H7 (cell line): ENCODE data around the gene ANKRD22. TPM values are rescaled to one million over a fixed set of nuclear protein-coding genes. Genes with fewer than 3 reads are reported as not detected.
"Not testable (repeated sequence)": the region's sequence is repeated elsewhere in the genome, so short reads cannot be mapped to it uniquely, and the experiment has no call there.

Experiments
- DNase-seq: peaks from one replicate; pipeline ENCODE4 v3.0.0; 2012
- H3K27me3 ChIP-seq: 2 replicates; pipeline ENCODE4 v1.6.0; 2011; ENCODE audit warnings: mild to moderate bottlenecking, low read length; ENCODE audit not compliant: control insufficient read depth, insufficient read depth
- H3K36me3 ChIP-seq: replicated peaks from 2 replicates; pipeline ENCODE4 v1.5.1; 2011; ENCODE audit warnings: low read length; ENCODE audit not compliant: control insufficient read depth, insufficient read depth
- H3K4me3 ChIP-seq: 2 replicates; pipeline ENCODE4 v1.5.1; 2011; ENCODE audit warnings: low read depth, mild to moderate bottlenecking, control low read depth, low read length, moderate library complexity; ENCODE audit not compliant: insufficient read depth
- total RNA-seq: library from RNA; depleted of rRNA; stranded (reverse); fragments of >200 nt; shearing (Covaris generic); gene quantifications from 2 replicates; pipeline ENCODE4 v1.2.3, GENCODE V29; 2014

The ANKRD22 gene
- total RNA-seq, 1 experiment from 2014 or later, result not detected

DNA sequence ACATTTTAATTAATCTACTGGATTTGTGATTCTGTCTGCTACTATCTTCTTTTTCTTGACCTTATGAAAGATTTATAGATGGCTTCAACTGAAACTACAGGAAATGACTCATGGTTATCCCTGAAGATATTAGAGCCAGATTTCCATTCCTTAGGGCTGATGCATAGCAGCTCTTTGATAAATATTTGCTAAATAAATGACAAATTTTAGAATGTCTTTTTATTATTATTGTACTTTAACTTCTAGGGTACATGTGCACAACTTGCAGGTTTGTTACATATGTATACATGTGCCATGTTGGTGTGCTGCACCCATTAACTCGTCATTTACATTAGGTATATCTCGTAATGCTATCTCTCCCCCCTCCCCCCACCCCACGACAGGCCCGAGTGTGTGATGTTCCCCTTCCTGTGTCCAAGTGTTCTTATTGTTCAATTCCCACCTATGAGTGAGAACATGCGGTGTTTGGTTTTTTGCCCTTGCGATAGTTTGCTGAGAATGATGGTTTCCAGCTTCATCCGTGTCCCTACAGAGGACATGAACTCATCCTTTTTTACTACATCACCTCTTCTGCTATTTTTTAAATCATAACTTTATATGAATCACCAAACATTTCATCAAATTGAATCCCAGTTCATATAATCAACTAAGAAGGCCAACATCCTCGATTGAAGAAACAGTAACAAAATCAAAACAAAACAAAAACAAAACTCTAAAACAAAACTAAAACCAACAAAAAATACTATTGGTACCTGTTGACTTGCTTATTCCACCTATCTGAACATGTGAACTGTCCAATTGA, 31.2 kb upstream of the ANKRD22 start:
- not testable (repeated sequence) for H3K4me3 ChIP-seq, DNase-seq, H3K36me3 ChIP-seq
- peaks cover 18% of the 10 kb centered on the region for H3K27me3 ChIP-seq

DNA sequence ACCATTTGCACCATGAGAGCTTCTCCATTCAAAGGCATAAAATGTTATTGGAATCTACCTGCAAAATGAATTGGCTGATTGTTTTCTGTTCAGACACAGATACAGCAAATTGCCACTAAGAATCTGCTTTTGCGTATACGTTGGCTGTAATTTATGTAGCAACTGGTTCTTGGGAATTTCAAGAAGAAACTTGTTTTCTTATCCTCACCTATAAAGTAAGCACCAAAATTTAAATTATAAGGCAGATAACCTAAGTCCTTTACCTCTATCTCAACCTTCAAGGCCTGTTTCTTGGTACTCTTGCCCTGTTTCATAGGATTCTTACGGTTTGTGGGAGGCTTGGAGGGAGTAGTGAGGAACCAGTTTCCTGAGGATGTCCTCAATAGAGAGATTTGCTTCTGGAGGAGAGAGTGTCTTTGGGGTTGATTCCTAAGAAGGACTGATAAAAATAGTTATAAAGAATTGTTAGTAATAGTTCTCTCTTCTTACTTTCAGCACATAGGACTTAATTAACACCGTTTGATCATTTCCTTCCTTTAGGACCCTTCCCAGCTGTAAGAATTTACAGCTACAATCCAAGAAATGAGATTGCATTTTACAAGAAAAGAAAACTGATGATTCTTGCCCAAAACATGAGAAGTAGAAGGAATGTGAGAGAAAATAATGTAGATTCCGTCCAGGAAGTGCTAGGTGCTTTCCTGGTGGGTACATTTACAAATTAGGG, 30.4 kb upstream of the ANKRD22 start:
- Histone ChIP-seq H3K36me3 (no peaks in the 10 kb centered on the region), H3K4me3 (no peak overlapping the region), H3K27me3 (peaks cover 18% of the 10 kb centered on the region)
- no peak for DNase-seq

DNA sequence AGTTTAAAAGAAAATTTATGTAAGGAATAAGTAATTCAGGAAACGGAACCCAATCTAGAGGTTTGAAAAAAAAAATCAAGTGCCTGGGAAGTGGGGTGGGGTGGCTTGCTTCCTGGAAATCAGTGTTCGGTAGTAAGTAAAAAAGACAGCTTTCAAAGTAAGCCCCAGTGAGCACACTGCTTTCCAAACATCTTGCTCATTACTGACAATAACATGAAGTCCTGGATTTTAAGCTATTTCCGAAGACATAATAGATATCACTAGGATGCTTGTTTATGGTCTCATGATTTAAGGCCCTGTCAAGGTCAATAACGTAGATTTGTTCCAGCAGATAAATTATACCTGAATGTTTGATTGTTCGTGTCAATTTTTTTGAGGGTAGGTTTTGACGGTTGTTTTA, 29.7 kb upstream of the ANKRD22 start:
- peaks cover 18% of the 10 kb centered on the region for H3K27me3 ChIP-seq
- no peak for DNase-seq
- H3K4me3 ChIP-seq, result peak overlapping the region; percentile 85; the same call in 1 of the 2 replicates
- no peaks in the 10 kb centered on the region for H3K36me3 ChIP-seq

DNA sequence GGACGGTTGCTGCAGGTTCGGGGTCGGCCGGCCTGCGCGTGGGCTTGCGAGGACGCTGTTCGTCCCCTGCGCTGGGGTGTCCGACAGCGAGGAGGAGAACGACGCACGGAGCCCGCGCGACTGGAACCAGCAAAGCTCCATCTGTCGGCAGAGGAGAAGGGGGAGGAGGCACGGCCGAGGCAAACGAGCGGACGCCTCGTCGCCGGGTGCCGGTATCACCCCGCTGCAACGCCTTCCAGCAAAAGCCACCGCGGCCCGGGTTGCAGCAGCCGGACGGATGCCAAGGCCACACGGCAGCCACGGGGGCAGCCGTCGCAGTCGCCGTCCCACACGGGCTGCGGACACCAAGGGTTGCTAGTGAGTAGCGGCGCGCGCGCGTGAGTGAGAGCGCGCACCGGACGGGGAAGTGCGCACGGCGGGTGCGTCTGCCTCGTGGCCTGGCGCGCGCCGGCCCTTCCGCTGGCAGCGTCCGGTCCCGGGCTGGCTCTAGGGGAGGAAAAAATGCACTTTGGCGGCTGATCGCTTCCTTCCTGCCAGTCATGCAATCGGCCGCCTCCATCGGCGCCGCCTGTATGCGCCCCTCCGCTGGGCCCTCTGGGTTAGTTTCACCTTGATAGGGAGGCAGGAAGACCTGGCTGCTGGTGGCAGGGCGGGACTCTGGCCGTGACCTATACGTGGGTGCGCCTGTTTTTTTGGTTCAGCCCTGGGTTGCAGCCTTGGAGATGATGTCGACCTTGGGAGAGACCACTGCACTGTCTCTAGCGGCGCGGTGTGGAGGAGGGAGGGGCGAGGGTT, 28.8 kb upstream of the ANKRD22 start:
- Histone ChIP-seq H3K27me3 (peaks cover 18% of the 10 kb centered on the region), H3K4me3 (peak overlapping the region; percentile 85)
- peak; percentile 80 for DNase-seq

DNA sequence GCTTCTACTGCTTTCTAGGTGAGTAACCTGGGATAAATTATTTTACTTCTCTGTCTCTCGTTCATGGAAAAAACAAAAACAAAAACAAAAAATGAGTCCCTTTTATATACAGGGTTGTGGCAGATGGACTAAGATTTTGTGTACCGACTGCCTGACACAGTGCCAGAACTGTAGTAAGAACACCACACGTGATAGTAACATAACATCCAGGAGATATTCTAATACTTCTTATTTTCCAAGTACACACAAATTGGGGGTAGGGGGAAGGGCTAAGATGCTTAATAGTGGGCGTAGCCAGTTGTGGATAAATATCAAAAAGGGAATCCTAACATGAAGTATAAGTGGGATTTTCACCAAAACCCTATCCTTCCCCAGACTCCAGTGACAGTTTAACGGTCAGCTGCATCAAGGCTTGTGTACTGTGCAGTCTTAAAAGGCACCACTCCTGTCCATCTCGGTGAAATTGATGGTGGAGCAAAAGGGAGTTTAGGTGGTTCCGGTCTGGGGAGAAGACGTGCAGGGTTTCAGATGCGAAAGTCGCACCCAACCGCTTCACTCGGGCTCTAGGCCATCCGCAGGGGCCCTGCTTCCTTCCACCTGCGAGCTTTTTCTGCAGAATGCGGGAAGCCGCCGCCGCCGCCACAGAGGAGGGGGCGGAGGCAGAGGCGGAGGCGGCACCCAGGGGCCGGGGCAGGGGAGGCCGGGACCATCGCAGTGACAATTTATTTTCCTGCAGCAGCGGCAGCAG, 28.1 kb upstream of the ANKRD22 start, which contains the start of gene STAMBPL1:
Gene STAMBPL1, plus strand, starts transcription at position 712 of the 748 bp plus-strand sequence. CDS start 21,464 bp downstream, outside the sequence.
- no peaks in the 10 kb centered on the region for H3K36me3 ChIP-seq
- DNase-seq, result peak; percentile 7
- peak within 1 kb of the TSS; percentile 85 for H3K4me3 ChIP-seq
- peaks cover 18% of the 10 kb centered on the region for H3K27me3 ChIP-seq

More for the DNA sequence above, 28.8 kb upstream of the ANKRD22 start:
- H3K36me3 ChIP-seq, result no peaks in the 10 kb centered on the region

DNA sequence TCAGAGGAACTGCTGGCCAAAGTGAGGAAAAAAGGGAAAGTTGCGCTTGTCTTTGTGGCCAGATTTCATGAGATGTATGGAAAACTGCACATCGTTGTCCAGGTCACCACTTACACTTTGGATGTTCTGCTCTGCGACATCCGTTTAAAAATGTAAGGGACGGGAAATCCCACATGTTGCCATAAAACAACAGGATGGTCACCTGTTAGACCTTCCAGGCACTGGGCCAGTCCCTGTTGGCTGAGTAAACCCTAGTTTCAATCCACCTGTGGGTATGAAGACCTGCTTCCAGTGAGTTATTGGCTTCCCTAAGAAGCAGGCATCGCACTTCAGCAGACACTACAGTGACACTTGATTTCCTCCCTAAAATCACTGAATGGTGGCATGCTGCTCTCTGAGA, 25.7 kb upstream of the ANKRD22 start:
- Histone ChIP-seq H3K36me3 (no peaks in the 10 kb centered on the region), H3K4me3 (no peak overlapping the region), H3K27me3 (peaks cover 18% of the 10 kb centered on the region)
- no peak for DNase-seq

DNA sequence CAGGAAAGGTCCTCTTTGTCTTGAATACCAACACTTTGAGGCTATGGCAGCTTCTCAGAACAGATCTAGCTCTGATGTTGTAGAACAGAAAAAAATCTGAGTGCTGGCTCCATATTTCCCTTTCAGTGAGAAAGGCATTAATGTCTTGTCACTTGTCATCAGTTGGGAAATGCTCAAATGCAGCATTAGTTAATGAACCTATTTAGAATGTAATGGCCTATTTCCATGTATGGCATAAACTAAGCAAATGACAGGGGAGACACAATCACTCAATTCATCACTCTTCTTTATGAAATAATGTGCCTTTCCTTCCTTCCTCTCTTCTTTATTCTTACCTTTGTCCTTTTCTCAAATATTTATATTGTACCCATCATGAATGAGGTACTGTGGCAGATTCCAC, 23.4 kb upstream of the ANKRD22 start:
- no peak overlapping the region for H3K4me3 ChIP-seq
- no peak for DNase-seq
- no peaks in the 10 kb centered on the region for H3K36me3 ChIP-seq
- H3K27me3 ChIP-seq, result peaks cover 13% of the 10 kb centered on the region

DNA sequence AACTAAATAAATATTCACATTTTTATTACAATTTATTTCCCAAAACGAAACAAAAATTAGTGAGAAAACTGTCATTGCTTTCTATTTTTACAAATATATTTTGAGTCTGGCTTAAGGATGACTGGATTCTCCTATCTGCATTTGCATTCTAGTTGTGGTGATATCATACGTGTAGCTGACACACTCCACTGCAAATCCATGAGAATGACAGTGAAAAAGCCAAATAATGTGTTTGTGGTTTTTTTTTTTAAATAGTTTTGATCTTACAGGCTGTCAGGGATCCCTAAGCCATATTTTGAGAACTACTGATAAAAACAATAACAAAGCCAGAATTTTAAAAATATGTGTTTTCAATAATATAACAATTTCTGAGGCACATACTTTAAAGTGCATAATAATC, 22.6 kb upstream of the ANKRD22 start:
- peaks cover 6% of the 10 kb centered on the region for H3K27me3 ChIP-seq
- DNase-seq, result no peak
- H3K4me3 ChIP-seq, result no peak overlapping the region
- H3K36me3 ChIP-seq, result no peaks in the 10 kb centered on the region

DNA sequence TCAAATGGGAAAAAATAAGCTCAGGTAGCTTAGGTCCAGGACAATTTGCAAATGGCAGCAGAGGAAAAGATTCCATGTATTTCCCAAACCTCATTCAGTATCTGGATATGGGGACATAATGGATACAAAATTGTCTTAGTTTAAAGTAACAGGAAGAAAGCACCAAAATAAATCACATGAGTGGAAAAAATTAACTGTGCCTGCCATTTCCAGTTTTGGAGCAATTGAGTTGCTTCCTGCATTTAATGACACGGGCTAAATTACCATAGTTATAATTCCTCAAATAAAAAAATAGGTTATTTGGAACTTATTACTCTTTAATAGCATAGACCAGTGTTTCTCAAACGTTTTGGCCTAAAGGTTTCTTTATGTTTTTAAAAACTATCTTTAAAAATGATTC, 22.1 kb upstream of the ANKRD22 start:
- no peak for DNase-seq
- Histone ChIP-seq H3K4me3 (no peak overlapping the region), H3K36me3 (no peaks in the 10 kb centered on the region), H3K27me3 (peaks cover 2% of the 10 kb centered on the region; the same call in 1 of the 2 replicates)

DNA sequence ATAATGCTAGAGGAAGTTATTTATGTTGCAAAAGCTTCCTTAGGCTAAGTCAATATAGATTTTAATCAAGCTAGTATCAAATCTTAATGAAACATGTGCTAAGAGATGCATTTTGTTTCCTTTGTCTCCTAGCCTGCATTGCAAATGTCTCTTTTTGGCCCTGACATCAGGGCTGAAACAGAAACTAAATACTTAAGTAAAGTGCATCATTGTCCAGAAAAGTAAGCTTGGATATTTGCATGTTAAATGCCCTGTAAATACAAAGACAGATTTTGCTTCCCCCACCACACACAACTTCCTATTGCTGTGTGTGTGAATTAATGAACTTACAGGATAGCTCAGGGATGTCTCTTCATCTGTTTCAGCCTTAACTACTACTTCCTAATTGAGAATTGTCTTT, 18.4 kb upstream of the ANKRD22 start:
- Histone ChIP-seq H3K27me3 (no peaks in the 10 kb centered on the region), H3K4me3 (no peak overlapping the region), H3K36me3 (no peaks in the 10 kb centered on the region)
- no peak for DNase-seq

DNA sequence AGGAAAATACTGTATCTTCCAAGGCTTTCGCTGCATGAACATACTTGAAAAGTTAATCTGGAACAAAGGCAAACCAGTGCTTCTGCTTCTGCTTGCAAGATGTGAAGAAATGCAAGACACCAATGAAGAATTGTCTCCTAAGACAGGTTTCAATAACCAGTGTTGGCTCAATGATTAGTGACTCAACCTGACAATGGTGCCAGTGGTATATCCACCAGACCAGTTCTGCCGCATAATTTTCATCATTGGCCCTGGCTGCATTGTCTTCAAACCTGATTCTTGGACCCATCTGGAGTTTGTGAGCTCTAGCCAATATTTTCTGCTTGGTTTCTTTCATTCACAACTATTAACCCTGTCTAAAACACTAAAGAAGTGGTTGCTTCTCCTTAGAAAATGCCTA, 14.8 kb upstream of the ANKRD22 start:
- Histone ChIP-seq H3K27me3 (no peaks in the 10 kb centered on the region), H3K4me3 (no peak overlapping the region)
- no peak for DNase-seq

DNA sequence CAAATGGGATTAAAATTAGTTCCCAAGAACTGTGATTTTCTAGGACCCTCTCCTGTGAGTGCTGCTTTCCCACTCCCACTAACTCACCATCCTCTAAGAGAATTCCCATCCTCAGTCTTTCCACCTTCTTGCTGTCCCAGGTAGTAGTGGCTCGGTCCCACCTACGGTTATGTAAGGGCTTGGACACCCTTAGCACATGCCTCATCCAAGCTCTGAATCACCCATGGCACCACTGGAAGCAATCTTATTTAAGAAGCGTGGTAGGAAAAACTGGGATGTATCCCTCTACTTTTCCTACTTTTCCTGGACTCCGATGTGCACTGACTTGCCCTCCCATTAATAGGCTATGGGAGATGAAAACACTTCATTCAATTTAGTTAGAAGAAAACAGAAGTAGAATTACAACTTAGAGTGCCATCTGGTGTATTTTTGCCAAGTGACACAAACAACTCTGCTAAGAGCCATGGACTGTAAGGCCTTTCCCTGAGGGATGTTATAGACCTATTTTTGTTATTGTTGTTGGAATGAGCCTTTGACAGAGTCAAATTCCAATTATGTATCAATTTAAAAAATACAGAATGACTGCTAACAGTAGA, 13.7 kb upstream of the ANKRD22 start:
- DNase-seq, result no peak
- no peaks in the 10 kb centered on the region for H3K27me3 ChIP-seq
- no peaks in the 10 kb centered on the region for H3K36me3 ChIP-seq
- no peak overlapping the region for H3K4me3 ChIP-seq

More for the DNA sequence above, 14.8 kb upstream of the ANKRD22 start:
- no peaks in the 10 kb centered on the region for H3K36me3 ChIP-seq

DNA sequence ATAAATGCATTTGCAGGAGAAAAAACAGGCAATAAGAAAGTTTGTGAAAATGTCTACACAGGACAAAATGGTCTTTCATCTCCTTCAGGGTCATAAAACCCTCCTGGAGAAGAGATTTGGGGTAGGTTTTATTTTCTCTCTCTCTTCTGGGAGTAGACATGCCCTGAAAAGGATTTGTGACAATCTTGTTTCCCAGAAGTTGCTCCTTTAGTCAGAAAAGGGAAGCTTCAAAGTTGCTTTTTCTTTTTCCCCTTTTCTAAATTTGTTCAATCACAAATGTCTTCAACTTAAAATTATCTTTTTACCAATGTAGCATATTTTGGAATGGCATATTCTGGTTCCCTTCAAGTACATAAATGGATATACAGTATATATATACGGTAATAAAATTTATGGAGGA, 9.4 kb upstream of the ANKRD22 start:
- Histone ChIP-seq H3K4me3 (no peak overlapping the region), H3K27me3 (no peaks in the 10 kb centered on the region), H3K36me3 (no peaks in the 10 kb centered on the region)
- DNase-seq, result no peak

DNA sequence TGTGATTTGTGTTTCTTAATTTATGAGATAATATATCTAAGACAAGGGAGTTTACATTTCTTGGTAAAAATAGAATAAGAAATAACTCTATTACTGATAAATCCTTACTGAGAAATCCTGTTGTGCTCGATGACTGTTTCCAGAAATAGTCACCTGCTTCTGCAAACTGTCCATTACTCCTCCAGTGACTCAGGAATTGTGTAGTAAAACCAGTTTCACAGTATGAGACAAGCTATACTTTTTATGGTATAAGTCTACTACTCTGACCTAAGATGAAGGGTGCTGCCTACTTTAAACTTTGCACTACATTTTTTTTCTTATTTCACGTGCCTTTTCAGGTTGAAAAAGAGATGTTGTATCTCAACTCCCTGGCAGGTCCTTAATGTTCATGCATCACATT, 6.8 kb upstream of the ANKRD22 start:
- Histone ChIP-seq H3K36me3 (no peaks in the 10 kb centered on the region), H3K4me3 (no peak overlapping the region), H3K27me3 (no peaks in the 10 kb centered on the region)
- no peak for DNase-seq
